COR-L47 (cell line): ENCODE results near the gene IFRD1.

Experiments used
- DNase-seq: peaks from one replicate; lab custom pipeline; 2025; lab: John Stamatoyannopoulos, UW

The IFRD1 gene, protein sequence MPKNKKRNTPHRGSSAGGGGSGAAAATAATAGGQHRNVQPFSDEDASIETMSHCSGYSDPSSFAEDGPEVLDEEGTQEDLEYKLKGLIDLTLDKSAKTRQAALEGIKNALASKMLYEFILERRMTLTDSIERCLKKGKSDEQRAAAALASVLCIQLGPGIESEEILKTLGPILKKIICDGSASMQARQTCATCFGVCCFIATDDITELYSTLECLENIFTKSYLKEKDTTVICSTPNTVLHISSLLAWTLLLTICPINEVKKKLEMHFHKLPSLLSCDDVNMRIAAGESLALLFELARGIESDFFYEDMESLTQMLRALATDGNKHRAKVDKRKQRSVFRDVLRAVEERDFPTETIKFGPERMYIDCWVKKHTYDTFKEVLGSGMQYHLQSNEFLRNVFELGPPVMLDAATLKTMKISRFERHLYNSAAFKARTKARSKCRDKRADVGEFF

DNA sequence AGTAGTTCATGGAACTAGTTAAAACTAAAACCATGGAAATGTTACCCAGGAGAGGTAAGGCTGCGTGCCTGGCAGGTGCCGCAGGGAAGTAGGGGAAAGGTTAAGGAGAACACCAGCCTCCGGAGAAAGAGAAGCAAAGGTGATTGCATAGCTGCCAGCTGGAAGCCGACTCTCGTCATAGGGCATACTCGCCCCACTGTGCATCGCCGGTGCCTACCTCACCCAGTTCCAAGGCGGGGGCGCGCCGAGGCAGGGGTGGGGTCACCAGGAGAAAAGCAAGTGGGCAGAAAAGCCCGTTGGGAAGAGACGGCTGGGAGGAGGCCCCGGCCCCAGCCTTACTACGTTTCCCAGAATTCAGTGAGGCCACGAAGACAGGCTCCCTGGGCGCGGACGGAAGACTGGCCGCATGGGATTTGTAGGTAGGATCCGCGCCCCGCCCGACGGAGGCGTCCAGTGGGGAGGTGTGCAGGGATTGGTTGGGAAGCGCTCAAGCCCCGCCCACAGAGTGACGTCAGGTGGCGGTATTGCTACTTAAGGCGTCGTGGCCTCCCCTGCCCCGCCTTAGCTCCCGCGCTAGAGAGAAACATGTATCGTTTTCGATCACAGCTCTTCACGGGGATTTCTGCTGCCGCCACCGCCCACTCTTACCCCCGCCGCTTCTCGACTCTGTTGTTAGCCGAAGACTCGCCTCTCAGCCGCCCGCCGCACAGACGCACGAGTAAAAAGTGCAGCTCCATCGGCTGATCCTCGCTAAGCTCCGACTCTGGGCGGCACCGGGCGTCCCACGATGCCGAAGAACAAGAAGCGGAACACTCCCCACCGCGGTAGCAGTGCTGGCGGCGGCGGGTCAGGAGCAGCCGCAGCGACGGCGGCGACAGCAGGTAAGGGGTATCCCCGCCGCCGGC lies at the start of gene IFRD1:
Gene IFRD1, plus strand, starts transcription at position 559 of the 905 bp plus-strand sequence. Its CDS starts 229 bp downstream, at position 788.
- DNase-seq, result peak; percentile 99

DNA sequence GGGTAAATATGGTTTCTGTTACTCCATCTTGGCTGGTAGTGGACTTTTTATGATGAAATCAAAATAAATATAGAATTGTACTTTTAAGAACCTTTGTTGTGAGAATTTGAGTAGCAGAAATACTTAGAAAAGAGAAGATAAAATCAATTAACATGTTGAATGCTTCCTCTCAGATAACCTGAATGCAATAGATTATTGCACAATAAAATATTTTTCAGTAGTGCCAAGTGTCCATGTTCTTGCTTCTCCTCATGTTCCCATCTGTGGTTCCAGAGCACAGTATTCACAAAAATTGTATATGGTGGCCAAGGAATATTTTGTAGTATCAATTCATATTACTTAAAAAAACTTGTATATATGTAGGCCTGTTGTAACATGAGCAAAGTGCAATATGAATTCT lies 45.9 kb upstream of the IFRD1 start:
- no peak for DNase-seq

GRCh38 chr7:112405286-112405685 lies 45.0 kb upstream of the IFRD1 start:
- no peak for DNase-seq

- no peak for DNase-seq
Observed at GRCh38 chr7:112407261-112407660, 43.0 kb upstream of the IFRD1 start.

DNA sequence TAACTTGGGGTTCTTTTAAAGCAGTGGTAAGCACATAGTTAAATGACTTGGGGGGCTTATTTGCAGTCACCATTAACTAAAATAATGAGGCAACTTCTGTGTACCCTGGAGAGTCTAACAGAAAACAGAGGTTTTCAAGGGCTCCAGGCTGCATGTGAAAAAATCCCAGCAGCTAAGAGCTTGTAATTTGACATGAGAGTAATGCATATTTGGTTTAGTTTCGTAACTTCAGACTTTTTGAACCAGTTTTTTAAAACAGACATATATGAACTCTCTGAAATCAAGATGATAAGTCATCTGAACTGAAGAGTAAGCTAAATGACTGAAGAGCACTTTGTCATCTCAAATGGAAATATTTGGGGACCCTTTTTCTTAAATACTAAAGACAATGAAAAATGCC lies 40.2 kb upstream of the IFRD1 start:
- DNase-seq, result no peak

DNA sequence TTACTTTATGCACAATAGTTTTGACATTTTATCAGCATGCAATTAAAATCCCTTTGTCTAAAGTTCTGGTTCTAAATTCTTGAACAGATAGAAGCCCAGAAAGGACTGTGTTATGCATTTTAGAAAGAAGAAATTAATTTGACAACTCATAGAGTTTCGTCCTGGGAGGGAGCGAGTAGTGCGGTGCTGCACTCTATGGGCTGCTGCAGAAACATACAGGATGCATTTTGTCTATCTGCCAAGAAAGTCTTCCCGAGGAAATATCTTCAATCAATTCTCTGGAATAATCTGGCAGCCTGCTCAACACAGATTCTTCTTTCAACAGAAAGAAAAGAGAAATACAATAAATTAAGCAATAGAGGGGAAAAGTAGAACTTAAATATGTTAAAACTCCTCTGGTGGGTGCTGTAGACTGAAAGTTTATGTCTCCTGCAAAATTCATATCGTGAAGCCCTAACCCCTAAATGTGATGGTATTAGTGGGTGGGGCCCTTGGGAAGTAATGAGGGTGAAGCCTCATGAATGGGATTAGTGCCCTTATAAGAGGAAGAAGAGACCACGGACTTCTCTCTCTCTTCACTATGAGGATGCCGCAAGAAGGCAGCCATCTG lies 39.0 kb upstream of the IFRD1 start:
- DNase-seq, result peak; percentile 46

GRCh38 chr7:112414855-112415490 lies 35.3 kb upstream of the IFRD1 start:
- peak; percentile 52 for DNase-seq

- no peak for DNase-seq
Observed at GRCh38 chr7:112416127-112416526, 34.1 kb upstream of the IFRD1 start.

GRCh38 chr7:112419543-112420130 lies 30.6 kb upstream of the IFRD1 start:
- DNase-seq, result no peak

GRCh38 chr7:112420236-112420861 lies 29.9 kb upstream of the IFRD1 start:
- DNase-seq, result peak; percentile 40

- DNase-seq, result no peak
Observed at GRCh38 chr7:112421666-112422486, 28.4 kb upstream of the IFRD1 start.

GRCh38 chr7:112422842-112423496 lies 27.3 kb upstream of the IFRD1 start:
- peak; percentile 51 for DNase-seq

DNA sequence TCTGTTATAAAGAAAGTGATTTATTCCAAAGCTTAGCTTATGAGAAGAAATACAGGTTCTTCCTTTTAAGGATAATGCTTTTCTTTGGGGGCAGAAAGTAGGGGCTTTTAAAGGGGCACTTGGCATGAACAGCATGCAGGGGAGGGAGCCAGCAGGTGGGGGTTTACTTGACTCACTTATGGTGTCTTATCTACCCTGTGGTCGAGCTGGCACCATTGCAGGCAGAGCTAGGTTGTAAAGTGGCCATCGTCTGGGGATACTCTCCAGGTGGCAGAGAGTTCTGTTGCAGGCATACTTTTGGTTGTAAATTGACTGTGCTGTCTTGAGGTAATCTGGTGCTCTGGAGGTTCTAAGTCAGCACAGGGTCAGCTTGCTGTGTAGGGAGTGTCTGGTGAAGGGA lies 26.3 kb upstream of the IFRD1 start:
- no peak for DNase-seq

- no peak for DNase-seq
Observed at GRCh38 chr7:112427984-112428383, 22.3 kb upstream of the IFRD1 start.

DNA sequence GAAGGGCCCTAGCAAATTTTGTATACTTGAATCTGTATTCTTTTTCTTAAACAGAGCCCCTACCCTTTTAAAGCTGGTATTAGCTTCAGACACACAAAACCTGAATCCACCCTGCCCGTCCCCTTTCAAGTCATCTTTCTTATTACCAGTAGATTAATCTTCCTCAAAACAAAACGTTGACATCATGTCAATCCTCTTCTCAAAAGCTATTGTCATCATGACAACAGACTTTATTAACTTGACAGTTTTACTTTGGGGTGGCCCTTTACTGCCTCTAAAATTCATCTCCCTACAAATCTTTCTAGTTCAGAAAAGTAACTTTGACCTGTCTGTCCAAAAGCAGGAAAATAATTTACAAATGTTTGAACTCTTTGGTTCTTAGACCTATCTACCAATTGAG lies 21.5 kb upstream of the IFRD1 start:
- DNase-seq, result no peak

DNA sequence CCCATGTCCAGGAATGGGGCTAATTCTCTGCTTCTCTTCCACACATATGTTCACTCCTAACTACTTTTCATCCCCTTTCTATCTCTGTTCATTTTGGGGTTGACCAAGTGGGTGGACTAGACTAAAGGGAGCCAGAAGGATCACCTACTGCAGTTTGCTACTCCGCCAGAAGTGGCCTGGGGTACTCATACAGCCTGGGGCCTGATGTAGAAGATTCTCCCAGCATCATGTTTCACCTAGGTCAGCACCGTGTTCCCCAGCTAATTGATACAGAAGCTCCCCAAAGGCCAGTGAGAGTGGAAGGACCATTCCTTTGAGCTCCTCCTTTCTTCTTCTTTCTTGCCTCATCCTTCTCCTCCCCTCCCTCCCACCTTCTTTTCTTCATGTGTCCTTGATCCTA lies 19.6 kb upstream of the IFRD1 start:
- DNase-seq, result no peak

DNA sequence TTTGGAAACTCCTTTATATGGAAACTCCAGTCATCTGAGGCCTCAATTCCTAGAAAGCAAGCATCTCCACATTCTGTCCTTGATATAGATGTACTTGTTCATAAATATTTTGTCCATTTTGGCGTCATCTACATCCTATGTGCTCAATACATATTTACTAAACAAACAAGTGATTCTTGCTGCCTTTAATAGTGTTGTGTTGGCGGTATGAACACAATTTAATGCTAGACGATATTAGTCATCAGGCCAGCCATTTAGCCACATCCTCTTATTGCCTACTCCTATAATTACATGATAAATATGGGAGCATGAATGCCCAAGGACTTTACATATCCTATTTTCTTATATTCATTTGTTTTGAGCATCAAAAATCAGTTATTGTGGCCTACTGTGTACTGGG lies 18.5 kb upstream of the IFRD1 start:
- no peak for DNase-seq

DNA sequence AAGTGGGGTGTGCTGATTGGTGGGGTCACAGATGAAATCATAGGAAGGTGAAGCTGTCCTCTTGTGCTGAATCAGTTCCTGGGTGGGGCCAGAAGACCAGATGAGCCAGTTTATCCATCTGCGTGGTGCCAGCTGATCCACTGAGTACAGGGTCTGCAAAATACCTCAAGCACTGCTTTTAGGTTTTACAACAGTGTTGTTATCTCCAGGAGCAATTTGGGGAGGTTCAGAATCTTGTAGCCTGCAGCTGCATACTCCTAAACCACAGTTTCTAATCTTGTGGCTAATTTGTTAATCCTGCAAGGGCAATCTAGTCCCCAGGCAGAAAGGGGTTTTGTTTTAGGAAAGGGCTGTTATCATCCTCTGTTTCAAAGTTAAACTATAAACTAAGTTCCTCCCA lies 17.0 kb upstream of the IFRD1 start:
- DNase-seq, result no peak

DNA sequence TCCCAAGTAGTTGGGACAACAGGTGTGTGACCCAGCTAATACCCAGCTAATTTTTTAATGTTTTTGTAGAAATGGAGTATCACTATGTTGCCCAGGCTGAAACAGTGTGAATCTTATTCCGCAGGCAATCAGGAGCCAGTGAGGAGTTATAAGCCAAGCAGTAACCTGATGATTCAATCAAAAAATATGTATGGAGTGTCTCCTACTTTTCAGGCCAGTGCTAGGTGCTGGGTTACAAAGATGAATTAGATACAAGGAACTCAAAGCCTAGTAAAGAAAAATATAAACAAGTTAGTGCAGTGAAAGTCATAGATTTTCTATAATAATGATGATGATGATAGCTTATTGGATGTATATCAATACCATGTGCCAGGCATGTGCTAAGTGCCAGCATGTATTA lies 13.2 kb upstream of the IFRD1 start:
- DNase-seq, result no peak

- DNase-seq, result no peak
Observed at GRCh38 chr7:112439476-112439875, 10.8 kb upstream of the IFRD1 start.
